Measurements from ENCODE around the gene DUSP14. TPM values are rescaled to one million over a fixed set of nuclear protein-coding genes. Genes with fewer than 3 reads are reported as not detected.

The DUSP14 gene, protein sequence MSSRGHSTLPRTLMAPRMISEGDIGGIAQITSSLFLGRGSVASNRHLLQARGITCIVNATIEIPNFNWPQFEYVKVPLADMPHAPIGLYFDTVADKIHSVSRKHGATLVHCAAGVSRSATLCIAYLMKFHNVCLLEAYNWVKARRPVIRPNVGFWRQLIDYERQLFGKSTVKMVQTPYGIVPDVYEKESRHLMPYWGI
- 43.9 and 46.1 TPM in 2 replicates for total RNA-seq

DNA sequence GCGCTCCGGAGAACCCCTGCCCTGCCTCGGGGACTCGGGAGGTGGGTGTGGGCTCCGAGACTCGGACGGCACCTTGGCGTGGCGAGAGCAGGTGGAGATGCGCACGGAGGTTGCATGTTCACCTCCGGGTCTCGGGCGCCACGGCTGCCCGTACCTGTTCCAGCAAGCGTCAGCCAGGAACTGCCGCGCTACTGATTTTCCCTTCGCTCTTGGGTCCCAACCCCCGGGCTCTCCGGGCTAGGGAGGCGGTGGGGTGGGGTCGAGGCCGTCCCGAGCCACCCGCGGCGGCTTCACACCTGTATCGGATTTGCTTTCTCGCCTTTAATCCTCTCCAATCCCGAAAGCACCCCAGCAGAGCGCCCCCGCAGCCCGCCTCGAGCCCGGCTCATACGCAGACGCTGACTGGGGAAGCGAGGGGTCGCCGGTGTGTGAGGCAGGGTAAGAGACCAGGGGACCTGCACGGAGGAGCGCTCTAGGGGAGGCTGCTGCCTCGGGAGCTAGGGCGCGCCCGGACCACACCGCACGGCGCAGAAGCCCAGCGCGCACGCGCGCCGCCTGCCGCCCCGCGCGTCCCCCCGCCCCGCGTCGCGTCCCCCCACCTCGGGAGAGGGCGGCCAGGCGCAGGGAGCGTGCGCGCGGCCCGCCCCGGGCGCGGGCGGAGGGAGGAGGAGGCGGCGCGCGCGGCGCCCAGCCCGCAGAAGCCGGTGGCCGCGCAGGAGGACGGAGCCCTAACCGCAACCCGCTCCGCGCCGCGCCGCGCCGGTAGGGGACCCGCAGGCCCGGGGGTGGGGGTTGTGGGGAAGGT lies at the start of gene DUSP14:
Gene DUSP14, plus strand, starts transcription at position 695 of the 805 bp plus-strand sequence. CDS start 22,382 bp downstream, outside the sequence.

Other genes starting within 250 kb of the DUSP14 start
- not detected in 2 replicates for gene C17orf78, start 113.9 kb upstream of the DUSP14 start, total RNA-seq
- 58.8 and 104 TPM in 2 replicates for gene ACACA, start 83.1 kb upstream of the DUSP14 start, total RNA-seq
- gene TADA2A, start 83.0 kb upstream of the DUSP14 start, total RNA-seq, result 17.9 and 19.0 TPM in 2 replicates
- gene SYNRG, start 119.5 kb downstream of the DUSP14 start, total RNA-seq, result 17.5 and 28.1 TPM in 2 replicates
- 18.7 and 25.4 TPM in 2 replicates for gene DDX52, start 153.6 kb downstream of the DUSP14 start, total RNA-seq